HG03521 (cell line): ENCODE measurements around the gene PRC1.
"Not testable (repeated sequence)": the region's sequence is repeated elsewhere in the genome, so short reads cannot be mapped to it uniquely, and the experiment has no call there.

Source experiments
- ATAC-seq: cut with Tn5 transposase; IDR thresholded peaks from one replicate; pipeline ENCODE4 v1.9.1; 2021; ENCODE audit warnings: mild to moderate bottlenecking, moderate library complexity; ENCODE audit not compliant: unreplicated experiment

Gene PRC1

DNA sequence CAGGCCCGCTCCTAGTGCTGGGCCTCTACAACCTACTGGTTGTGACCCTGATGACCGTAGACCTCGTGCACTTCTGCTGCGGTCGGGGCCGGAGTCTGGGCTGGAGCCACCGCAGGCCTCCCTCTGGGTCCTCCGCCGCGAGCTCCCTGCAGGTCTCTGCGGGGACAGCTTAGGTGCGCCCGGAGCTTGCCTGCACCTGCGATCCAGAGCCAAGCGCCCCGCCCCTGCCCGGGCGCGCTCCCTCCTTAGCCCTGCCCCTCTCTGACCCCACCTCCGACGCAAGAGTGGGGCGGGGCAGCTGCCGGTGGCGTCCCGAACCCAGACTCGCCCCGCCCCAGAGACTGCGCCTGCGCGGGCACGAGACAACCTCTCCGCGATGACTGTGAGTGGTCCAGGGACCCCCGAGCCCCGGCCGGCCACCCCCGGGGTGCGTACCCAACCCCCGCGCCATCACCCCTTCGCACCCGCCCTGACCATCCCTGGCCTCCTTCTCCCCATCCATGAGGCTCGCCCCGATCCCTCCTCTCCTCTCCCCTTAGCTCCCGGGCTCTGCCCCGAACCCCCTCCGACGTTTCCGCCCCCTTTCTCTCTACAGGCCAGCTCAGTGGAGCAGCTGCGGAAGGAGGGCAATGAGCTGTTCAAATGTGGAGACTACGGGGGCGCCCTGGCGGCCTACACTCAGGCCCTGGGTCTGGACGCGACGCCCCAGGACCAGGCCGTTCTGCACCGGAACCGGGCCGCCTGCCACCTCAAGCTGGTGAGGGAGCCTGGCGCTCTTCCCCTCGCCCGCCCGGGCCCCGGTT is 59.2 kb downstream of the PRC1 start, which contains the start of gene UNC45A:
UNC45A (plus strand) TSS at position 337 of the 803 bp plus-strand sequence; CDS start at position 377, 40 bp downstream.
- peak; percentile 60 for ATAC-seq

- peak; percentile 20 for ATAC-seq
Measured at GRCh38 chr15:90934256-90934948, 59.9 kb downstream of the PRC1 start.

DNA sequence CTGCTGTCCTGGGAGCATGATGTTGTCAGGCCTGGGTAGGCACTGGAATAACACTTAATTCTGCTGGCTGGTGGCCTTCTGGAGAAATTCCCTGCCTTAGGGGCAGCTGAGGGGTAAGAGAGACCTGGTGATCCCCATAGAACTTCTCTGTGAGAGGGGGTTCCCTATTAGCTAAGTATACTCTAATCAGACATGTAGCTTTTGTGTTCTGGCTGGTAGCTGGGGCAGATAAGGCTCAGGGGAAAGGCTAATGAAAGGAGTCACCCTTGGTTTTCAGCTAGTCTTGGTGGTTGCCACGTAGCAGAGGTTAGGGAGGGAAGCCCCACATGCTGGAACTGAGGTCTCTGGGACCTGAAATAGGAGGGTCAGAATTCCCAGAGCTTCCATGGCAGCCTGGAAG is 61.0 kb downstream of the PRC1 start:
- ATAC-seq = no peak

DNA sequence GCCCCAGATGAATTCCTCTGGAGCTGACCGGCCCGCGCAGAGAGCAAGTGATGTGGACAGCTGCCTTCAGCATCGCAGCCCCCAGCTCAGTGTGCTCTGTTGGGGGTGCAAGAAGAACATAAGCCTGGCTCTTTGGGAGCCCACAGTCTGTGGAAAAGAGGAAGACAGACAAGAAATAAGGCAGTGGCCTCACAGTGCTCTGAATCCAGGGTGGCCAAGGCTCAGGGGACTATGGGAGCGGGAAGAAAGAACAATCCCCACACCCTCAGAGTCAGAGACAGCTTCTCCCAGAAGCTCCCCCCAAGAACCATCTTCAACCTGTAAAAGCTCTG is 61.7 kb downstream of the PRC1 start:
- no peak for ATAC-seq

DNA sequence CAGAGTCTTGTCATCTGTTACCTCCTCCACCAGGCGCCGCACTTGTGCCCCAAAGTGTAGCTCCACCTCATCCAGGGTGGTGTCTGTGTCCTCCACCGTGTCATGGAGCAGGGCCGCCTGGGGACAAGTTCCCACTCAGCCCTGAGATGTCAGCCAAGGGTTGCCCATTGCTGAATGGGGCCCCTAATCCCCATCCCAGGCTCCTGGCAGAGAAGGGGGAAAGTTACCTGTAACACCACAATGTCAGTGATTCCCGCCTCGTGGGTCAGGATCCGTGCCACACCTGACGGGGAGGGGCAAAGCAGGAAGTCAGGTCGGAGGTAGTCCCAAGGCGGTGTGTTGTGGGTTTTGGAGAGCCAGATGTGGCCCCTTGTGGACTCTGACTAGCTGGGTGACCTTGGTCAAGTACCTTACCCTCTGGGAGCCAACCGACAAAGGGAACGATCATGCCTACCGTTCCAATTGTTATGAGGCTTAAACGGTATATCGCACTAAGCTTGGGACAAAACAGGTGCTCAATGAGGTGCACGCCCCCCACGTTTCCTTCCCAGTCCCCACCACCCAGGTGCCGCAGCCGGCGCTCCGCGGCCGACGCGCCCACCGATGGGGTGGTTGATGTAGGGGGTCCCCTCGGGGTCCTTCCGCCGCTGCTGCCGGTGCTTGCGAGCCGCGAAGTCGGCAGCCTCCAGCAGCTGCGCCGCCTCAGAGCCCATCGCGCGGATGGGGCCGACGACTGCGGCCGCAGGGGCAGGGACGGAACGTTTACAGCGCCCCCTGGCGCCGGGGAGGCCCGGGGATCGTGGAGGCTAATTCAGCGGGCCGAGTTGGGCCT is 62.3 kb downstream of the PRC1 start, which contains the start of gene HDDC3:
HDDC3 (minus strand) TSS at position 722 of the 832 bp plus-strand sequence; CDS start at position 713, 9 bp downstream.
- peak; percentile 40 for ATAC-seq

GRCh38 chr15:90931575-90931827 is 62.8 kb downstream of the PRC1 start:
- no peak for ATAC-seq

- ATAC-seq = no peak
Measured at GRCh38 chr15:90930861-90931574, 63.3 kb downstream of the PRC1 start.

GRCh38 chr15:90929246-90930019 is 64.9 kb downstream of the PRC1 start:
- ATAC-seq = no peak

DNA sequence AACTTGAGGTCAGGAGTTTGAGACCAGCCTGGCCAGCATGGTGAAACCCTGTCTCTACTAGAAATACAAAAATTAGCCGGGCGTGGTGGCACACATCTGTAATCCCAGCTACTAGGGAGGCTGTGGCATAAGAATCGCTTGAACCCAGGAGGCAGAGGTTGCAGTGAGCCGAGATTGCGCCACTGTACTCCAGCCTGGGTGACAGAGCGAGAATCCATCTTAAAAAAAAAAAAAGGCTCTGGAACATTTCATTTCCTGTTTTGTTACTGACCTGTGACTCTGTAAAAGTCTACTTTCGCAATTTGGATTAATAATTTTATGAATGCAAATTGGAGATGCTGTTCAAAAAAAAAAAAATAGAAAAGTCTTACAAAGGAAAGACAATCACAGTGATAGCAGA is 66.2 kb downstream of the PRC1 start:
- not testable (repeated sequence) for ATAC-seq

DNA sequence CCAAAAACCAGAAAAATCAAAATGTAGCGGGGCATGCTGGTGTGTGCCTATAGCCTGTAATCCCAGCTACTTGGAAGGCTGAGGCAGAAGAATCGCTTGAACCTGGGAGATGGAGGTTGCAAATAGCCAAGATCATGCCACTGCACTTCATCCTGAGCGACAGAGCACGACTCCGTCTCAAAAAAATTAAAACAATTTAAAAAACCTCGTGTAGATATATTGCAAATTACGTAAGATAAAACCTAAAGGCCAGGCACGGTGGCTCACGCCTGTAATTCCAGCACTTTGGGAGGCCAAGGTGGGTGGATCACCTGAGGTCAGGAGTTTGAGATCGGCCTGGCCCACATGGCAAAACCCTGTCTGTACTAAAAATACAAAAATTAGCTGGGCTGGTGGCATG is 67.6 kb downstream of the PRC1 start:
- not testable (repeated sequence) for ATAC-seq

DNA sequence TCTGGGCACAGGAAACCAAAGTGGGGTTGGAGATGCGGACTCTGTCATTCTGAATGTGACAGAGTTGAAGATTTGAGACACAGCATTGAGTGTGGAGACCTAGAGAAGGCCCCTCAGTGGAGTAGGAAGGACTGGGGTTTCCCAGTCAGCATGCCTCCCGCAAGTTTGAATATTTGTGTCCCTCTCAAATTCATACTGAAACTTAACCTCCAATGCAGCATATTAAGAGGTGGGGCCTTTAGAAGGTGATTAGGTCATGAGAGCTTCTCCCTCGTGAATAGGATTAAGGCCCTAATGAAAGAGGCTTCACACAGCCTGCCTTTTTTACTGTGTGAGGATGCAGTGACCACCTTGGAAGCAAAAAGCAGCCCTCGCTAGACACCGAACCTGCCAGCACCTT is 70.0 kb downstream of the PRC1 start:
- peak; percentile 55 for ATAC-seq

- ATAC-seq = peak; percentile 85
Measured at GRCh38 chr15:90922712-90923322, 71.5 kb downstream of the PRC1 start.

- ATAC-seq = no peak
Measured at GRCh38 chr15:90921887-90922286, 72.4 kb downstream of the PRC1 start.

DNA sequence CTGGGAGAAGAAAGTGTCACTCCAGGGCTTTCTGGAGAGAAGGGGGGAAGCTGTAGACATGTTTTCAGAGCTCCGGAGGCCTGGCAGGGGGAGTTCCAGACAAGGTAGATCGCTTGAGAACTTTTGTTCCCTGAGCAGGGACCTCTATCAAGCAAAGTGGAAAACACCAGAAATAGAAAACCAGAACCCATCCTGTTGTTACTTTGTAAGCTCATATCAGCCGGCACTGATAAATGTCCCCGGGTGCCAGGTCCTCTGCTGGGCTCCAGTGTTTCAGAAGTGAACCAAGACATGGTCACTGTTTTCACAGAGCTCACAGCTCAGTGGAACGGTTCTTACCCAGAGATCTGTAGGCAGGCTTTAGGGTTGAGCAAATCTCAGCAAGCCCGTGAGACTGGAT is 75.5 kb downstream of the PRC1 start:
- no peak for ATAC-seq

- no peak for ATAC-seq
Measured at GRCh38 chr15:90918034-90918788, 76.1 kb downstream of the PRC1 start.

- ATAC-seq = no peak
Measured at GRCh38 chr15:90917569-90917968, 76.8 kb downstream of the PRC1 start.

DNA sequence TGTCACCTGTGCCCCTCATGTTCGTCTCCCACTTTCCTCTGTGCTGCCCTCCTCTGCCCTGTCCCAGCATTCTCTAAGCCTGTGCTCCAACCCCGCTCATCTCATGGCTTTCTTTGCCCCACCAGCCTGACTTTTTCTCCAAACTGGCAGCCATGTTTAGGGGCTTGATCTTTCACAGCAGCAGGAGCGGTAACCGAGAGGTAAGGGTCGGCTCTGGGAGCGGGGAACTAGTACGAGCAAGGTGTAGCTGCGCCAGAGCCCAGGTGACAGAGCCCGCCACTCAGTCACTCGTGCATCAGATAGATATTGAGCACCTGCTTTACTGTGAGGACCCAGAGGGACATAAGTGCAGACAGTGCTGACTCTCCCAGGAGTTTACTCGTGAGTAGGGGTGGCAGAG is 77.9 kb downstream of the PRC1 start:
- no peak for ATAC-seq
